GM12864 (cell line): ENCODE data around the gene STX2.
"Not testable (repeated sequence)": the region's sequence is repeated elsewhere in the genome, so short reads cannot be mapped to it uniquely, and the experiment has no call there.

Experiments used
- DNase-seq: peaks from one replicate; pipeline ENCODE4 v3.0.0-alpha.2; 2011; ENCODE audit warnings: low read depth
- H3K4me3 ChIP-seq: 2 replicates; pipeline ENCODE4 v1.5.1; 2011; ENCODE audit warnings: mild to moderate bottlenecking, low read depth, low read length, control low read depth
- CTCF ChIP-seq: IDR thresholded peaks from 2 replicates; pipeline ENCODE4 v1.5.1; 2011; ENCODE audit warnings: low read depth, mild to moderate bottlenecking, moderate library complexity, low read length, control low read depth, inconsistent platforms; ENCODE audit errors: missing control alignments

STX2 gene

GRCh38 chr12:130850418-130851021 lies 11.5 kb upstream of the STX2 start:
- no peak for TF ChIP-seq CTCF
- no peak for DNase-seq
- no peak overlapping the region for H3K4me3 ChIP-seq

GRCh38 chr12:130849561-130850417 lies 10.7 kb upstream of the STX2 start:
- H3K4me3 ChIP-seq = no peak overlapping the region
- no peak for TF ChIP-seq CTCF
- DNase-seq = no peak

DNA sequence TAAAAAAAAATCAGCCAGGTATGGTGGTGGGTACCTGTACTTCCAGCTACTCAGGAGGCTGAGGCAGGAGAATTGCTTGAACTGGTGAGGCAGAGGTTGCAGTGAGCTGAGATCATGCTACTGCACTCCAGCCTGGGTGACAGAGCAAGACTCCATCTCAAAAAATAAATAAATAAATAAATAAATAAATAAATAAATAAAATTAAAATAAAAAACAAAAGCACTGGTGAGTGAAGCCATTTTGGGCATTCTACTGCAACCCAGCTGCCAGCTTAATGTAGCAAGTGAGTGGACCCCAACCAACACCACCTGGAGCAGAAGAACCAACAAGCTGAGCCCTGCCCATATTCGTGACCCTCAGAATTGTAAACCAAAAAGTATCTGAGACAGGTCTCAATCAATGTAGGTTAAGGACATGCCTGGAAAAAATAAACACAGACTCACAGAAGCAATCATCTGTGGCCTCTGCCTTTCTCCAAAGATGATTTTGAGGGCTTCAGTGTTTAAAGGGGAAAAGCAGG lies 9.8 kb upstream of the STX2 start:
- not testable (repeated sequence) for DNase-seq, H3K4me3 ChIP-seq

DNA sequence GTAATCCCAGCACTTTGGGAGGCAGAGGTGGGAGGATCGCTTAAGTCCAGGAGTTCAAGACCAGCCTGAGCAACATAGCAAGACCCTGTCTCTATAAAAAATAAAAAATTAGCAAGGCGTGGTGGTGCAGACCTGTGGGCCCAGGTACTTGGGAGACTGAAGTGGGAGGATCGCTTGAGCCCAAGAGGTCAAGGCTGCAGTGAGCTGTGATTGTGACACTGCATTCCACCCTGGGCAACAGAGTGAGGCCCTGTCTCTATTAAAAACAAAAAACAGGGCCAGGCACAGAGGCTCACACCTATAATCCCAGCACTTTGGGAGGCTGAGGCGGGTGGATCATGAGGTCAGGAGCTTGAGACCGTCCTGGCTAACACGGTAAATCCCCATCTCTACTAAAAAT lies 9.1 kb upstream of the STX2 start:
- not testable (repeated sequence) for DNase-seq, H3K4me3 ChIP-seq

- TF ChIP-seq CTCF = no peak
- no peak for DNase-seq
- no peak overlapping the region for H3K4me3 ChIP-seq
Measured at GRCh38 chr12:130847112-130847511, 8.1 kb upstream of the STX2 start.

GRCh38 chr12:130846369-130846768 lies 7.3 kb upstream of the STX2 start:
- no peak for TF ChIP-seq CTCF
- no peak for DNase-seq
- H3K4me3 ChIP-seq = no peak overlapping the region

DNA sequence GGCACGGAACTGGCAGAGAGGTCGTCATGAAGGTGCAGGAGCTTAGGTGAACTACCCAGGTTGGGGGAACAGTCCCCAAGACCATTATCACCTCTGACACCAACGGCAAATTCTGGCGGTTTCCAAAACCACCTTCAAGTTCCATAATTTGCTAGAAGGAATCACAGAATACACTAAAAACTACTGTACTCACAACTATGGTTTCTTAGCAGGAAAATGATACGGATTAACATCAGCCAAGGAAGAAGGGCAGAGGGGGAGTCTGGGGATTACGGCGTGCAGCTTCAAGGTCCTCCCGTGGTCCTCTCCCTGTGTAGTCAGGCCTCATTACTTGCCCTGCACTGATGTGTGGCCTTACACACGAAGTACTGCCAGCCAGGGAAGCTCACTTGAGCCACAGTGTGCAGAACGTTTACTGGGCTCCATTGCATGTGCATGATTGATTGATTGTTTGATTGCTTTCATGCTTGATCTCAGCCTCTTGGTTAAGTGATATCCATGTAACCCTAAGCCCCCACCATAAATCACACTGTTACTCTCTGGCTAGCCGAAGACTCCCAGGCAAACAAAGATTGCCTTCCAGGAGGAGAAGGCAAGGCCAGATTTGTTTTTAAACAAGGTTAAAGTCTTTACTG lies 837 bp upstream of the STX2 start:
- DNase-seq = no peak
- peak overlapping the region; percentile 48; the same call in 1 of the 2 replicates for H3K4me3 ChIP-seq
- TF ChIP-seq CTCF = no peak
